ENCODE data around the gene DSCAML1.

The DSCAML1 gene

GRCh38 chr11:117564321-117564720 lies 232.7 kb downstream of the DSCAML1 start:
- TF ChIP-seq, protein P1, sequence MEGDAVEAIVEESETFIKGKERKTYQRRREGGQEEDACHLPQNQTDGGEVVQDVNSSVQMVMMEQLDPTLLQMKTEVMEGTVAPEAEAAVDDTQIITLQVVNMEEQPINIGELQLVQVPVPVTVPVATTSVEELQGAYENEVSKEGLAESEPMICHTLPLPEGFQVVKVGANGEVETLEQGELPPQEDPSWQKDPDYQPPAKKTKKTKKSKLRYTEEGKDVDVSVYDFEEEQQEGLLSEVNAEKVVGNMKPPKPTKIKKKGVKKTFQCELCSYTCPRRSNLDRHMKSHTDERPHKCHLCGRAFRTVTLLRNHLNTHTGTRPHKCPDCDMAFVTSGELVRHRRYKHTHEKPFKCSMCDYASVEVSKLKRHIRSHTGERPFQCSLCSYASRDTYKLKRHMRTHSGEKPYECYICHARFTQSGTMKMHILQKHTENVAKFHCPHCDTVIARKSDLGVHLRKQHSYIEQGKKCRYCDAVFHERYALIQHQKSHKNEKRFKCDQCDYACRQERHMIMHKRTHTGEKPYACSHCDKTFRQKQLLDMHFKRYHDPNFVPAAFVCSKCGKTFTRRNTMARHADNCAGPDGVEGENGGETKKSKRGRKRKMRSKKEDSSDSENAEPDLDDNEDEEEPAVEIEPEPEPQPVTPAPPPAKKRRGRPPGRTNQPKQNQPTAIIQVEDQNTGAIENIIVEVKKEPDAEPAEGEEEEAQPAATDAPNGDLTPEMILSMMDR (IDR thresholded peaks at IDR 0.05; ENCODE audit: low read length, missing control alignments) = no peak
- DNase-seq (ENCODE audit: low read depth) = no peak
- H3K4me3 ChIP-seq (replicated peaks; ENCODE audit: low read depth, low read length) = no peak overlapping the region

- no peak for DNase-seq (ENCODE audit: low read depth)
- TF ChIP-seq, protein P1 (IDR thresholded peaks at IDR 0.05; ENCODE audit: low read length, missing control alignments) = no peak
- H3K4me3 ChIP-seq (replicated peaks; ENCODE audit: low read depth, low read length) = no peak overlapping the region
Observed at GRCh38 chr11:117563556-117563955, 233.5 kb downstream of the DSCAML1 start.

- TF ChIP-seq, protein P1 (IDR thresholded peaks at IDR 0.05; ENCODE audit: low read length, missing control alignments) = no peak
Observed at GRCh38 chr11:117562136-117562535, 234.9 kb downstream of the DSCAML1 start.

DNA sequence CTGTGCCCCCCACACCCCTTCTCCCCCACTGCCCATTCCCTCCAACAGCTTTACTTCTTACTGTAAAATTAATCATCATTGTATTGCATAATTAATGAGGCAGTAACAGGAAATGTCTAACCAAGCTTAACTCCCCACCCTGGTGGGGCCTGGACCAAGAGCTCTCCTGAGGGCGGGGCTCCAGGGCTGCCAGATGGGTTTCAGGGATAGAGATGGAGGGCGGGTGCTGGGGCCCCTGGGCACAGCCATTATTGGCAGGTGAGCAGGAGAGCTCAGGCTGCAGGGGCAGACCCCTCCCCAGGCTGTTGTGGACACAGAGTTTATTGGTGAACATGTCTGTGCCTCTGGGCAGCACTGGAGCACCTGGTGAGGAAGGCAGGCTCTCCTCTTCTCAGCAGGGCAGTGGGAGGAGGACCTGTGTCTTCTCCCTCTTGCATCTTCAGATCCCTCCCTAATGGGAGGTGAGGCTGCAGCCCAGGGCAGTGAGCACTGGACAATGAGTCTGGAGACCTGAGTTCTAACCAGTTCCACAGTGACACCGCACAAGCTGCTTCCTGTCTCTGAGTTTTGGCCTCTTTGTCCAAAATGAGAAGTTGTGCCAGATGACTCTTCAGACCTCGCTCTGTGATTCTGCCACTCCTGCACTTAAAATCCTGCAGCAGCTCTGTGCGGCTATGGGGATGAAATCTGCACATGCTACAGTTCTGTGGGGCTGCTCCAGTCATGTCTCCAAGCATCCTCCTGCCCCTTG lies 236.1 kb downstream of the DSCAML1 start:
- H3K4me3 ChIP-seq (replicated peaks; ENCODE audit: low read depth, low read length) = no peak overlapping the region
- TF ChIP-seq, protein P1 (IDR thresholded peaks at IDR 0.05; ENCODE audit: low read length, missing control alignments) = no peak
- no peak for DNase-seq (ENCODE audit: low read depth)

More at GRCh38 chr11:117562136-117562535, 234.9 kb downstream of the DSCAML1 start:
- DNase-seq (ENCODE audit: low read depth) = no peak
- no peak overlapping the region for H3K4me3 ChIP-seq (replicated peaks; ENCODE audit: low read depth, low read length)

GRCh38 chr11:117559698-117560097 lies 237.3 kb downstream of the DSCAML1 start:
- H3K4me3 ChIP-seq (replicated peaks; ENCODE audit: low read depth, low read length) = no peak overlapping the region
- TF ChIP-seq, protein P1 (IDR thresholded peaks at IDR 0.05; ENCODE audit: low read length, missing control alignments) = no peak
- DNase-seq (ENCODE audit: low read depth) = no peak

GRCh38 chr11:117557361-117557760 lies 239.7 kb downstream of the DSCAML1 start:
- no peak for DNase-seq (ENCODE audit: low read depth)
- TF ChIP-seq, protein P1 (IDR thresholded peaks at IDR 0.05; ENCODE audit: low read length, missing control alignments) = no peak
- H3K4me3 ChIP-seq (replicated peaks; ENCODE audit: low read depth, low read length) = no peak overlapping the region
